OCI-LY1 (cell line): Measurements from ENCODE around the gene CDC45.

Experiments used
- H2AFZ ChIP-seq: fragments of 200-600 bp; sonication (generic), shearing (Covaris generic); 2 replicates; pipeline ENCODE4 v1.6.0; 2014; ENCODE audit warnings: antibody characterized with exemption, mild to moderate bottlenecking, low read length
- H3F3A ChIP-seq: fragments of 200-600 bp; sonication (generic), shearing (Covaris generic); 2 replicates; pipeline ENCODE4 v1.6.0; 2014; ENCODE audit warnings: mild to moderate bottlenecking, antibody characterized with exemption, low read length, moderate library complexity; ENCODE audit not compliant: insufficient read depth
- H3K27ac ChIP-seq: fragments of 200-600 bp; sonication (generic); 2 replicates; pipeline ENCODE4 v1.5.1; 2014; ENCODE audit warnings: low read length, mixed run types, mild to moderate bottlenecking, low read depth; ENCODE audit not compliant: poor library complexity, severe bottlenecking
- H3K27me3 ChIP-seq: fragments of 200-600 bp; sonication (generic); 2 replicates; pipeline ENCODE4 v1.6.0; 2014; ENCODE audit warnings: antibody characterized with exemption, mild to moderate bottlenecking, low read length, moderate library complexity; ENCODE audit not compliant: insufficient read depth
- H3K36me3 ChIP-seq: fragments of 200-600 bp; sonication (generic); 2 replicates; pipeline ENCODE4 v1.6.1; 2014; ENCODE audit warnings: mild to moderate bottlenecking, antibody characterized with exemption, low read length, moderate library complexity, mixed read lengths; ENCODE audit not compliant: insufficient read depth
- H3K4me1 ChIP-seq: fragments of 200-600 bp; sonication (generic); 2 replicates; pipeline ENCODE4 v1.5.1; 2014; ENCODE audit warnings: mild to moderate bottlenecking, low read length, moderate library complexity; ENCODE audit not compliant: insufficient read depth, severe bottlenecking
- H3K4me2 ChIP-seq: fragments of 200-600 bp; sonication (generic), shearing (Covaris generic); 2 replicates; pipeline ENCODE4 v1.6.1; 2014; ENCODE audit warnings: low read length
- H3K4me3 ChIP-seq: fragments of 200-600 bp; sonication (generic); 2 replicates; pipeline ENCODE4 v1.5.1; 2014; ENCODE audit warnings: low read length, low read depth, mild to moderate bottlenecking, mixed read lengths; ENCODE audit not compliant: poor library complexity, severe bottlenecking
- H3K79me2 ChIP-seq: fragments of 200-600 bp; shearing (Covaris generic); 2 replicates; pipeline ENCODE4 v1.6.1; 2016; ENCODE audit warnings: mixed run types, low read length, mixed read lengths; ENCODE audit not compliant: insufficient read depth
- H3K9ac ChIP-seq: fragments of 200-600 bp; sonication (generic), shearing (Covaris generic); 2 replicates; pipeline ENCODE4 v1.6.1; 2014; ENCODE audit warnings: mild to moderate bottlenecking, low read length, mixed read lengths
- H3K9me2 ChIP-seq: fragments of 200-600 bp; sonication (generic), shearing (Covaris generic); 2 replicates; pipeline ENCODE4 v1.6.1; 2014; ENCODE audit warnings: low read depth, mild to moderate bottlenecking, low read length, mixed read lengths
- H3K9me3 ChIP-seq: fragments of 200-600 bp; shearing (Covaris generic); 2 replicates; pipeline ENCODE4 v1.6.1; 2014; ENCODE audit warnings: low read length, mixed read lengths
- H4K20me1 ChIP-seq: fragments of 200-600 bp; sonication (generic), shearing (Covaris generic); 2 replicates; pipeline ENCODE4 v1.6.0; 2016; ENCODE audit warnings: mild to moderate bottlenecking, low read length; ENCODE audit not compliant: insufficient read depth
- CTCF ChIP-seq: fragments of 200-600 bp; sonication (generic), shearing (Covaris generic); IDR thresholded peaks from 2 replicates; pipeline ENCODE4 v1.5.1; 2017; ENCODE audit warnings: mild to moderate bottlenecking, antibody characterized with exemption, low read length, moderate library complexity, mixed read lengths
- EZH2 ChIP-seq: fragments of 200-600 bp; sonication (generic), shearing (Covaris generic); IDR thresholded peaks from 2 replicates; pipeline ENCODE4 v1.8.0; 2017; ENCODE audit warnings: borderline replicate concordance, mixed run types, mild to moderate bottlenecking, antibody characterized with exemption, low read length, moderate library complexity, mixed read lengths

The CDC45 gene

GRCh38 chr22:19448739-19449421 is 30.8 kb upstream of the CDC45 start:
- H3K36me3 ChIP-seq: peaks cover 42% of the 10 kb centered on the region
- H3F3A ChIP-seq: no peaks in the 10 kb centered on the region
- H2AFZ ChIP-seq: no peak overlapping the region
- peak overlapping the region; percentile 78 for H3K27ac ChIP-seq
- peak overlapping the region; percentile 77 for H3K4me3 ChIP-seq
- peaks cover 19% of the 10 kb centered on the region for H3K79me2 ChIP-seq
- no peaks in the 10 kb centered on the region for H3K9me3 ChIP-seq
- peak overlapping the region; percentile 83; the same call in 1 of the 2 replicates for H3K9ac ChIP-seq
- TF ChIP-seq EZH2 (no peak), CTCF (no peak)
- H3K9me2 ChIP-seq: no peaks in the 10 kb centered on the region
- H3K27me3 ChIP-seq: no peaks in the 10 kb centered on the region
- H3K4me2 ChIP-seq: peak overlapping the region; percentile 85
- H3K4me1 ChIP-seq: peaks cover 23% of the 10 kb centered on the region
- H4K20me1 ChIP-seq: no peaks in the 10 kb centered on the region

- Histone ChIP-seq H3K9me2 (no peaks in the 10 kb centered on the region), H3K79me2 (peaks cover 17% of the 10 kb centered on the region), H3K4me3 (no peak overlapping the region), H3F3A (no peaks in the 10 kb centered on the region), H3K27me3 (no peaks in the 10 kb centered on the region), H3K27ac (no peak overlapping the region), H3K4me2 (no peak overlapping the region), H2AFZ (no peak overlapping the region), H3K9ac (no peak overlapping the region; the same call in 1 of the 2 replicates), H3K36me3 (peaks cover 42% of the 10 kb centered on the region), H3K4me1 (peaks cover 23% of the 10 kb centered on the region), H3K9me3 (no peaks in the 10 kb centered on the region), H4K20me1 (no peaks in the 10 kb centered on the region)
- TF ChIP-seq EZH2 (no peak), CTCF (no peak)
Observed at GRCh38 chr22:19449422-19449767, 30.3 kb upstream of the CDC45 start.

GRCh38 chr22:19450363-19451175 is 29.2 kb upstream of the CDC45 start:
- peaks cover 23% of the 10 kb centered on the region for H3K4me1 ChIP-seq
- no peaks in the 10 kb centered on the region for H3K27me3 ChIP-seq
- no peaks in the 10 kb centered on the region for H3F3A ChIP-seq
- no peaks in the 10 kb centered on the region for H3K9me2 ChIP-seq
- H2AFZ ChIP-seq: no peak overlapping the region
- no peak overlapping the region for H3K9ac ChIP-seq
- H3K27ac ChIP-seq: no peak overlapping the region
- peaks cover 49% of the 10 kb centered on the region for H3K36me3 ChIP-seq
- no peak overlapping the region for H3K4me3 ChIP-seq
- peaks cover 13% of the 10 kb centered on the region for H3K79me2 ChIP-seq
- H4K20me1 ChIP-seq: no peaks in the 10 kb centered on the region
- TF ChIP-seq CTCF (no peak), EZH2 (no peak)
- no peak overlapping the region for H3K4me2 ChIP-seq
- H3K9me3 ChIP-seq: no peaks in the 10 kb centered on the region
